ENCODE data around the gene GPS1.

GPS1 gene

DNA sequence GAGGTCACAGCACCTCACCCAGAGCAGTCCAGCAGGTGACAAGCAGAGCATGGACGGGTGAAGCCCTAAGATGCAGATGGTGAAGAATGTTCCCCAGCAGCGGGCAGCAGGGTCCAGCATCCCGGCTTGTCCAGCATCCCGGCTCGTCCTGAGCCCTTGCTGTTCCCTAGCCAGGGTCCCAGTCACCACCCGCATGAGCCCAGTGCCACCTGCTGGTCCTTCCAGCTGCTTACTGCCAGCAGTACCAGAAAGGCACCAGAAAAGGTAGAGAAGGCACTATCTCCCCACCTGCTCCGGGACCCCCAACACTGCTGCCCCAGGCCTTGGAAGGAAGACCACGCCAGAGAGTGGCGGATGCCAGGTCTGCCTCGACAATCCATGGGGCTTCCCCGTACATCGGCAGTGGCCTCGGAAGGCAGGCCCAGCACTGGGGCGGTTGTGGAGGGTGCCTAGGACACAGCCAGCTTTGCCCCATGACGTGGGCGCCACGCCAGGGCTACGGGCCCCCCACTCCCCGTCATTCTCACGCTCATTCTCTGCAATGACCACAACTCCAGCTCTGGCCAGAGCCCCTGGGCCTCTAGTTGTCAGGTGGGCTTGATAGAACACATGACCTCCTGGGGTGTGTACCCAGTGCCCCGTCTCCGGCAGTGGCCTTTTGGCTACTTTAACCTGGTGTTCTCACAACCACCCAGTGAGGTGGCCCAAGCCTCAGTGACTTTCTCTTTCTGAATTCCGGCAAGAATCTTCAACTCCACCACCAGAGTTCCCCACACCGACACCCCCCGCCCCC, 30.4 kb upstream of the GPS1 start:
- no peak for TF ChIP-seq SIN3A (IDR thresholded peaks at IDR 0.05; ENCODE audit: borderline replicate concordance, insufficient read depth, low read length)
- TF ChIP-seq TAF1 (IDR thresholded peaks at IDR 0.05; ENCODE audit: borderline replicate concordance, insufficient read depth, low read length), result no peak
- TF ChIP-seq POLR2AphosphoS5 (IDR thresholded peaks at IDR 0.05; ENCODE audit: low read depth, low read length), result no peak
- TF ChIP-seq FOXP2 (optimal IDR thresholded peaks at IDR 0.05; ENCODE audit: borderline replicate concordance, extremely low read depth, extremely low read length, insufficient read depth), result no peak
- TF ChIP-seq, protein P1, sequence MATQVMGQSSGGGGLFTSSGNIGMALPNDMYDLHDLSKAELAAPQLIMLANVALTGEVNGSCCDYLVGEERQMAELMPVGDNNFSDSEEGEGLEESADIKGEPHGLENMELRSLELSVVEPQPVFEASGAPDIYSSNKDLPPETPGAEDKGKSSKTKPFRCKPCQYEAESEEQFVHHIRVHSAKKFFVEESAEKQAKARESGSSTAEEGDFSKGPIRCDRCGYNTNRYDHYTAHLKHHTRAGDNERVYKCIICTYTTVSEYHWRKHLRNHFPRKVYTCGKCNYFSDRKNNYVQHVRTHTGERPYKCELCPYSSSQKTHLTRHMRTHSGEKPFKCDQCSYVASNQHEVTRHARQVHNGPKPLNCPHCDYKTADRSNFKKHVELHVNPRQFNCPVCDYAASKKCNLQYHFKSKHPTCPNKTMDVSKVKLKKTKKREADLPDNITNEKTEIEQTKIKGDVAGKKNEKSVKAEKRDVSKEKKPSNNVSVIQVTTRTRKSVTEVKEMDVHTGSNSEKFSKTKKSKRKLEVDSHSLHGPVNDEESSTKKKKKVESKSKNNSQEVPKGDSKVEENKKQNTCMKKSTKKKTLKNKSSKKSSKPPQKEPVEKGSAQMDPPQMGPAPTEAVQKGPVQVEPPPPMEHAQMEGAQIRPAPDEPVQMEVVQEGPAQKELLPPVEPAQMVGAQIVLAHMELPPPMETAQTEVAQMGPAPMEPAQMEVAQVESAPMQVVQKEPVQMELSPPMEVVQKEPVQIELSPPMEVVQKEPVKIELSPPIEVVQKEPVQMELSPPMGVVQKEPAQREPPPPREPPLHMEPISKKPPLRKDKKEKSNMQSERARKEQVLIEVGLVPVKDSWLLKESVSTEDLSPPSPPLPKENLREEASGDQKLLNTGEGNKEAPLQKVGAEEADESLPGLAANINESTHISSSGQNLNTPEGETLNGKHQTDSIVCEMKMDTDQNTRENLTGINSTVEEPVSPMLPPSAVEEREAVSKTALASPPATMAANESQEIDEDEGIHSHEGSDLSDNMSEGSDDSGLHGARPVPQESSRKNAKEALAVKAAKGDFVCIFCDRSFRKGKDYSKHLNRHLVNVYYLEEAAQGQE (IDR thresholded peaks at IDR 0.05; ENCODE audit: insufficient read depth in 1 of 2, low read depth in 2 of 2, low read length in 2 of 2), result no peak

DNA sequence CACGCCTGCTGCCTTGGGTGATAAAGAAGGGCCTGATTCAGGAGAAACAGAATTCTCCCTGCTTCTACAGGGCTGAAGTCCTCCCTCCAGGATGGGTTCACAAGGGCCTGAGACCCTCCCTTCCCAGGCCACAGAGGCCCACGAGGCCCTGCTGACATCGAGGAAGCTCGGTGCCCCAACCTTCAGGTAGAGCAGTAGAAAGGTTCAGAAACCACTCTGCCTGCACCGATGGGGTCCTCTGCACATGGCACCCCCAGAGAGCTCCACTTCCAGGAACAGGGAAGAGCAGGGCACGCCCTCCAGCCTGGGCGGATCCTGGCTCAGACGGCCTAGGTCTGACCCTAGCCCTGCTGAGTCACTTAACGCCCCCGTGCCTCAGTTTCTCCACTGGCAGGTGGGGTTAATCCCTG, 29.8 kb upstream of the GPS1 start:
- peak; percentile 12; the same call in 1 of the 2 replicates for TF ChIP-seq TAF1 (IDR thresholded peaks at IDR 0.05; ENCODE audit: borderline replicate concordance, insufficient read depth, low read length)
- TF ChIP-seq POLR2AphosphoS5 (IDR thresholded peaks at IDR 0.05; ENCODE audit: low read depth, low read length), result no peak
- TF ChIP-seq, protein P1 (IDR thresholded peaks at IDR 0.05; ENCODE audit: insufficient read depth in 1 of 2, low read depth in 2 of 2, low read length in 2 of 2), result no peak
- 0 out of 2 replicates have a peak, but pooled peaks have one; percentile 14 for TF ChIP-seq SIN3A (IDR thresholded peaks at IDR 0.05; ENCODE audit: borderline replicate concordance, insufficient read depth, low read length)

DNA sequence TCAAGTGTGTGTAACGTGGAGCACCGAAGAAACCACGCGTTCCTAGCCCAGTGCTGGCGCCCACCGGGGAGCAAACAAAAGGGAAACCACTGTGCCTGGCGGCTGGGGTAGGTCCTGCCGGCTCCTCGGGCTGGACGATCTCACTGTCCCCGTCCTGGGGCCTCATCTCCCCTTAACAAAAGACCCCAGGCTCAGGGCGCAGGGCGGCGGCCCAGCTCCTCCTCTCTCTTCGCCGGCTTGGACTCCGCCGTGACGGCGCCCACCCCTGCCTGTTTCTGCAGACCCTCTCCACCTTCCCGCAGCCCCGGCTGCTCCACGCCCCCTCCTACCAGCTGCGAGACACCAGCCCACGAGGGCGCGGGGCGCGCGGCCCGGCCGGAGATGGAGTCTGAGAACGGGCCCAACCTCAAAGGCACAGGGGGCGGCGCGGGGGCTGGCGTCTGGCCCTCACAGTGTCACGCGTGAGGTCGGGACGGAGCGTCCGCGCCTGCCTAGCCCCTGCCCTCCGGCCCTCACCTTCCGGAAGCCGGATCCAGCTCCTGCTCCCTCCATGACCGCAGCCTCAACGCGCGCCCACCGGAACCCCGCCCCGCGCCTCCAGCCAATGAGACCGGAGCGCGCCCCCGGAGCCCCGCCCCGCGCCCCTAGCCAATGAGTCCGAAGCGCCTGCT, 29.3 kb upstream of the GPS1 start, which contains the start of gene CENPX:
TSS of gene CENPX (minus strand) at position 569 of the 671 bp plus-strand sequence. CDS start at position 552, 17 bp downstream.
- TF ChIP-seq SIN3A (IDR thresholded peaks at IDR 0.05; ENCODE audit: borderline replicate concordance, insufficient read depth, low read length), result peak; percentile 85; the same call in 1 of the 2 replicates
- 0 out of 2 replicates have a peak, but pooled peaks have one; percentile 40 for TF ChIP-seq POLR2AphosphoS5 (IDR thresholded peaks at IDR 0.05; ENCODE audit: low read depth, low read length)
- TF ChIP-seq, protein P1 (IDR thresholded peaks at IDR 0.05; ENCODE audit: insufficient read depth in 1 of 2, low read depth in 2 of 2, low read length in 2 of 2), result no peak

DNA sequence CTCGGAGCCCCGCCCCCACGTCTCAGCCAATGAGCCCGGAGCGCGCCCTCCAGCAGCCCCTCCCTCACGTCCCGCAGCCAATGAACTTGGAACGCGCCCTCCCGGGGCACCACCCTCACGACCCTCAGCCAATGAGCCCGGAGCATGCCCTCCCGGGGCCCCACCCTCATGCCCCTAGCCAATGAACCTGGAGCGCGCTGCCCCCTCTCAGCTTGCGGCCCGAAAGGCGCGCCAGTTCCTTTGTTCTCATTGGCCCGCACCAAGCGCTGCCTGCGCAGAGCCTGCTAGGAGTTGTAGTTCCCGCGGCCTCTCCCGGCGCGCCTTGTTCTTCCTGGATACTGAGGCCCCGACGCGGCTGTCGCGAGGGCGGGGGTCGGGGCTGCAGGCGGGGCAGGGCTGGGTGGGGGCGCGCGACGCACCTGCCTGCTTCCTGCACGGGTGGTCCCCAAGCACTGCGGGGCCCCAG, 28.7 kb upstream of the GPS1 start, which contains the start of gene LRRC45:
TSS of gene LRRC45 (plus strand) at position 325 of the 466 bp plus-strand sequence. CDS start 339 bp downstream, outside the sequence.
- TF ChIP-seq, protein P1 (IDR thresholded peaks at IDR 0.05; ENCODE audit: insufficient read depth in 1 of 2, low read depth in 2 of 2, low read length in 2 of 2), result no peak
- no peak for TF ChIP-seq SIN3A (IDR thresholded peaks at IDR 0.05; ENCODE audit: borderline replicate concordance, insufficient read depth, low read length)
- TF ChIP-seq FOXP2 (optimal IDR thresholded peaks at IDR 0.05; ENCODE audit: borderline replicate concordance, extremely low read depth, extremely low read length, insufficient read depth), result no peak
- TF ChIP-seq POLR2AphosphoS5 (IDR thresholded peaks at IDR 0.05; ENCODE audit: low read depth, low read length), result no peak
- no peak for TF ChIP-seq TAF1 (IDR thresholded peaks at IDR 0.05; ENCODE audit: borderline replicate concordance, insufficient read depth, low read length)
